ENCODE results near the gene CASKIN2. TPM values are rescaled to one million over a fixed set of nuclear protein-coding genes. Genes with fewer than 3 reads are reported as not detected.
A peak's percentile ranks its signal among the peaks of the same experiment; 100 is the strongest.

CASKIN2 gene
- total and polyA plus RNA-seq, 10 of the 15 experiments (the other 5 are each of a cell fraction or from before 2014, with no cell fraction given): 0.02 to 2.7 (median 0.44) TPM; not detected in 1

DNA sequence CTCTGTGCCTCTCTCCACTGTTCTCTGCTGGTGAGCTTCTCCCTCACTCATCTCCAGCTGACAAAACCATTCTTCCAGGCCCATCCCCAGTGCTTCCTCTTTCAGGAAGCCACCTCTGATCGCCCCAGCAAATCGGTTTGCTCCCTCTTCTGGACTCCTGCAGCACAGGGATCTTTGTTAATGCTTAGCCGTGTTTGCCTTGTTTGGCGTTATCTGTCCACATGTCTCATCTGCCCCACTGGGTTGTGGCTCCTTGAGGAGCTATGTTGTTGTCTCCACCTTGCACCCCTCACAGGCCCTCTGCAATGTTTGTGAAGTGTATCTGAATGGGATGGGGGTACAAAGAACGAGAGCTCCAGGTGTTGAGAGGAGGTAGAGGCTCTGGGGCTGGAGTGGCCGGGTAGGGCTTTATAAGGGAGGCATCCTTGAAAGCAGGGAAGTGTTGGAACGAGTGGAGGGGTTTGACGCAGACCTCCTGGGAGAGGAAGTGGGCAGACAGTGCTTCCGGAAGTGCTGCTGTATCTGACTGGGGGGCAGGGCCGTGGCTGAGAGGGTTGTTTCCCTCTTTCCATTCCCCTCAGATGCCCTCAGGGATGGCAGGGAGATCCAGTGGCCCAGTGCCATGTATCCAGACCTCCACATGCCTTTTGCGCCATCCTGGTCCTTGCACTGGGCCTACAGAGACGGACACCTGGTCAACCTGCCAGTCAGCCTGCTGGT lies 27.8 kb downstream of the CASKIN2 start (continued):
- TF ChIP-seq, protein P1, sequence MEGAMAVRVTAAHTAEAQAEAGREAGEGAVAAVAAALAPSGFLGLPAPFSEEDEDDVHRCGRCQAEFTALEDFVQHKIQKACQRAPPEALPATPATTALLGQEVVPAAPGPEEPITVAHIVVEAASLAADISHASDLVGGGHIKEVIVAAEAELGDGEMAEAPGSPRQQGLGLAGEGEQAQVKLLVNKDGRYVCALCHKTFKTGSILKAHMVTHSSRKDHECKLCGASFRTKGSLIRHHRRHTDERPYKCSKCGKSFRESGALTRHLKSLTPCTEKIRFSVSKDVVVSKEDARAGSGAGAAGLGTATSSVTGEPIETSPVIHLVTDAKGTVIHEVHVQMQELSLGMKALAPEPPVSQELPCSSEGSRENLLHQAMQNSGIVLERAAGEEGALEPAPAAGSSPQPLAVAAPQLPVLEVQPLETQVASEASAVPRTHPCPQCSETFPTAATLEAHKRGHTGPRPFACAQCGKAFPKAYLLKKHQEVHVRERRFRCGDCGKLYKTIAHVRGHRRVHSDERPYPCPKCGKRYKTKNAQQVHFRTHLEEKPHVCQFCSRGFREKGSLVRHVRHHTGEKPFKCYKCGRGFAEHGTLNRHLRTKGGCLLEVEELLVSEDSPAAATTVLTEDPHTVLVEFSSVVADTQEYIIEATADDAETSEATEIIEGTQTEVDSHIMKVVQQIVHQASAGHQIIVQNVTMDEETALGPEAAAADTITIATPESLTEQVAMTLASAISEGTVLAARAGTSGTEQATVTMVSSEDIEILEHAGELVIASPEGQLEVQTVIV (IDR thresholded peaks at IDR 0.05; ENCODE audit: borderline replicate concordance, partially characterized antibody): no peak
- TF ChIP-seq SPI1 (IDR thresholded peaks at IDR 0.05; ENCODE audit: borderline replicate concordance, insufficient read depth, low read depth, low read length) (peak; percentile 85), RUNX3 (IDR thresholded peaks at IDR 0.05; ENCODE audit: low read length) (peak; percentile 48), SRF (IDR thresholded peaks at IDR 0.05; ENCODE audit: low read depth in 2 of 2, low read length in 2 of 2) (peak in 1 of 2 experiments; percentile 38; a peak in 1 of 4 replicates), CHD2 (IDR thresholded peaks at IDR 0.05; ENCODE audit: borderline replicate concordance, low read depth, low read length) (0 out of 2 replicates have a peak, but pooled peaks have one; percentile 40), GABPA (IDR thresholded peaks at IDR 0.05; ENCODE audit: low read depth) (peak; percentile 75), RAD21 (IDR thresholded peaks at IDR 0.05; ENCODE audit: insufficient read depth, low read depth, low read length) (0 out of 2 replicates have a peak, but pooled peaks have one; percentile 8), EZH2 (IDR thresholded peaks at IDR 0.05; ENCODE audit: borderline replicate concordance, control insufficient read depth, low read depth, low read length) (no peak), HDGF (IDR thresholded peaks at IDR 0.05) (no peak; the same call in 1 of the 2 replicates), PML (IDR thresholded peaks at IDR 0.05; ENCODE audit: low read length) (no peak)
- TF ChIP-seq, protein P2, sequence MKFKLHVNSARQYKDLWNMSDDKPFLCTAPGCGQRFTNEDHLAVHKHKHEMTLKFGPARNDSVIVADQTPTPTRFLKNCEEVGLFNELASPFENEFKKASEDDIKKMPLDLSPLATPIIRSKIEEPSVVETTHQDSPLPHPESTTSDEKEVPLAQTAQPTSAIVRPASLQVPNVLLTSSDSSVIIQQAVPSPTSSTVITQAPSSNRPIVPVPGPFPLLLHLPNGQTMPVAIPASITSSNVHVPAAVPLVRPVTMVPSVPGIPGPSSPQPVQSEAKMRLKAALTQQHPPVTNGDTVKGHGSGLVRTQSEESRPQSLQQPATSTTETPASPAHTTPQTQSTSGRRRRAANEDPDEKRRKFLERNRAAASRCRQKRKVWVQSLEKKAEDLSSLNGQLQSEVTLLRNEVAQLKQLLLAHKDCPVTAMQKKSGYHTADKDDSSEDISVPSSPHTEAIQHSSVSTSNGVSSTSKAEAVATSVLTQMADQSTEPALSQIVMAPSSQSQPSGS (IDR thresholded peaks at IDR 0.05; ENCODE audit: low read length): no peak
- TF ChIP-seq, protein P3, sequence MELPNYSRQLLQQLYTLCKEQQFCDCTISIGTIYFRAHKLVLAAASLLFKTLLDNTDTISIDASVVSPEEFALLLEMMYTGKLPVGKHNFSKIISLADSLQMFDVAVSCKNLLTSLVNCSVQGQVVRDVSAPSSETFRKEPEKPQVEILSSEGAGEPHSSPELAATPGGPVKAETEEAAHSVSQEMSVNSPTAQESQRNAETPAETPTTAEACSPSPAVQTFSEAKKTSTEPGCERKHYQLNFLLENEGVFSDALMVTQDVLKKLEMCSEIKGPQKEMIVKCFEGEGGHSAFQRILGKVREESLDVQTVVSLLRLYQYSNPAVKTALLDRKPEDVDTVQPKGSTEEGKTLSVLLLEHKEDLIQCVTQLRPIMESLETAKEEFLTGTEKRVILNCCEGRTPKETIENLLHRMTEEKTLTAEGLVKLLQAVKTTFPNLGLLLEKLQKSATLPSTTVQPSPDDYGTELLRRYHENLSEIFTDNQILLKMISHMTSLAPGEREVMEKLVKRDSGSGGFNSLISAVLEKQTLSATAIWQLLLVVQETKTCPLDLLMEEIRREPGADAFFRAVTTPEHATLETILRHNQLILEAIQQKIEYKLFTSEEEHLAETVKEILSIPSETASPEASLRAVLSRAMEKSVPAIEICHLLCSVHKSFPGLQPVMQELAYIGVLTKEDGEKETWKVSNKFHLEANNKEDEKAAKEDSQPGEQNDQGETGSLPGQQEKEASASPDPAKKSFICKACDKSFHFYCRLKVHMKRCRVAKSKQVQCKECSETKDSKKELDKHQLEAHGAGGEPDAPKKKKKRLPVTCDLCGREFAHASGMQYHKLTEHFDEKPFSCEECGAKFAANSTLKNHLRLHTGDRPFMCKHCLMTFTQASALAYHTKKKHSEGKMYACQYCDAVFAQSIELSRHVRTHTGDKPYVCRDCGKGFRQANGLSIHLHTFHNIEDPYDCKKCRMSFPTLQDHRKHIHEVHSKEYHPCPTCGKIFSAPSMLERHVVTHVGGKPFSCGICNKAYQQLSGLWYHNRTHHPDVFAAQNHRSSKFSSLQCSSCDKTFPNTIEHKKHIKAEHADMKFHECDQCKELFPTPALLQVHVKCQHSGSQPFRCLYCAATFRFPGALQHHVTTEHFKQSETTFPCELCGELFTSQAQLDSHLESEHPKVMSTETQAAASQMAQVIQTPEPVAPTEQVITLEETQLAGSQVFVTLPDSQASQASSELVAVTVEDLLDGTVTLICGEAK (IDR thresholded peaks at IDR 0.05; ENCODE audit: borderline replicate concordance): peak; percentile 42; the same call in 1 of the 2 replicates
- TF ChIP-seq, protein P4, sequence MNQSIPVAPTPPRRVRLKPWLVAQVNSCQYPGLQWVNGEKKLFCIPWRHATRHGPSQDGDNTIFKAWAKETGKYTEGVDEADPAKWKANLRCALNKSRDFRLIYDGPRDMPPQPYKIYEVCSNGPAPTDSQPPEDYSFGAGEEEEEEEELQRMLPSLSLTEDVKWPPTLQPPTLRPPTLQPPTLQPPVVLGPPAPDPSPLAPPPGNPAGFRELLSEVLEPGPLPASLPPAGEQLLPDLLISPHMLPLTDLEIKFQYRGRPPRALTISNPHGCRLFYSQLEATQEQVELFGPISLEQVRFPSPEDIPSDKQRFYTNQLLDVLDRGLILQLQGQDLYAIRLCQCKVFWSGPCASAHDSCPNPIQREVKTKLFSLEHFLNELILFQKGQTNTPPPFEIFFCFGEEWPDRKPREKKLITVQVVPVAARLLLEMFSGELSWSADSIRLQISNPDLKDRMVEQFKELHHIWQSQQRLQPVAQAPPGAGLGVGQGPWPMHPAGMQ (IDR thresholded peaks at IDR 0.05; ENCODE audit: borderline replicate concordance): no peak

All from GM12878 (cell line).